Measurements from ENCODE around the gene ATG10. TPM values are rescaled to one million over a fixed set of nuclear protein-coding genes. Genes with fewer than 3 reads are reported as not detected.

Gene ATG10
- total and polyA plus RNA-seq, 8 donors: 6.4 to 15.7 (median 11.1) TPM

DNA sequence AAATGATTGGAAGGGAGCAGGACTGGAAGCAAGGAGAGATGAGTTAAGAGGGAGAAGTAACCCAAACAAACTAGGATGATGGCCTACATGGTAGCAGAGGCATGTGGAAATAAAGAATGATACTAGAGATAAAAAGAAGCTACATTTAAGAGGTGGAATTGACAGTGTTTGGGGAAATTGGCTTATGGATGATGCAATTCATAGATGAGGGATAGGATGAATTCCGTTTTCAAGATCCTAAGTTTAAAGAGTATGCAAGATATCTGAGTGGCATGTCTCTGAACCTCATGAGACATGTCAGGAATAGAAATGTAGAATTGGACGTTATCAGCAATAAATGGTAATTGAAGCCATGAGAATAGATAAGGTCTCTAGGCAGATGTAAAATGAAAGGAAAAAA lies 232.7 kb downstream of the ATG10 start:
- no peak for DNase-seq
- no peak overlapping the region for H3K4me3 ChIP-seq
- intact Hi-C loops (cut with DNase I): no loop called here
- no peaks in the 10 kb centered on the region for H3K9me3 ChIP-seq
- TF ChIP-seq, protein P1, sequence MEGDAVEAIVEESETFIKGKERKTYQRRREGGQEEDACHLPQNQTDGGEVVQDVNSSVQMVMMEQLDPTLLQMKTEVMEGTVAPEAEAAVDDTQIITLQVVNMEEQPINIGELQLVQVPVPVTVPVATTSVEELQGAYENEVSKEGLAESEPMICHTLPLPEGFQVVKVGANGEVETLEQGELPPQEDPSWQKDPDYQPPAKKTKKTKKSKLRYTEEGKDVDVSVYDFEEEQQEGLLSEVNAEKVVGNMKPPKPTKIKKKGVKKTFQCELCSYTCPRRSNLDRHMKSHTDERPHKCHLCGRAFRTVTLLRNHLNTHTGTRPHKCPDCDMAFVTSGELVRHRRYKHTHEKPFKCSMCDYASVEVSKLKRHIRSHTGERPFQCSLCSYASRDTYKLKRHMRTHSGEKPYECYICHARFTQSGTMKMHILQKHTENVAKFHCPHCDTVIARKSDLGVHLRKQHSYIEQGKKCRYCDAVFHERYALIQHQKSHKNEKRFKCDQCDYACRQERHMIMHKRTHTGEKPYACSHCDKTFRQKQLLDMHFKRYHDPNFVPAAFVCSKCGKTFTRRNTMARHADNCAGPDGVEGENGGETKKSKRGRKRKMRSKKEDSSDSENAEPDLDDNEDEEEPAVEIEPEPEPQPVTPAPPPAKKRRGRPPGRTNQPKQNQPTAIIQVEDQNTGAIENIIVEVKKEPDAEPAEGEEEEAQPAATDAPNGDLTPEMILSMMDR (IDR thresholded peaks at IDR 0.05): no peak
- H3K27ac ChIP-seq: no peak overlapping the region
- H3K36me3 ChIP-seq: no peaks in the 10 kb centered on the region
- no peaks in the 10 kb centered on the region for H3K27me3 ChIP-seq
- no peaks in the 10 kb centered on the region for H3K4me1 ChIP-seq
- ATAC-seq: no peak

DNA sequence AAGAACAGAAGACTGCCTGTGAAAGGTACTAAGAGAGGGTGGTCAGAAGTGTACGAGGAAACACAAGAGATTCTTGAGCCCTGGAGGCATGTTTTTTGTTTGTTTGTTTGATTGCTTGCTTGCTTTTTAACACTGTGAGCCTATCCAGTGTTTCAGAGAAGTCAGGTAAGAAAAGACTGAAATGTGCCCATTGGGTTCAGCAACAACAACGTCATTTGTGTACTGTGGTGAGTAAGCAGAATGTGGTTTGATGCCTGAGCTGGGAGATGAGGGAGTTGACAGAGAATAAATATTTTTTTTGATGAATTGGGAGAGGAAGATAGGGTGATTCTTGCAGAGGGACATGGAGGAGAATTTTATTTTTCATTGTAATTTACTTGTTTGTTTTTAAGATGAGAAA lies 233.2 kb downstream of the ATG10 start:
- ATAC-seq: no peak

DNA sequence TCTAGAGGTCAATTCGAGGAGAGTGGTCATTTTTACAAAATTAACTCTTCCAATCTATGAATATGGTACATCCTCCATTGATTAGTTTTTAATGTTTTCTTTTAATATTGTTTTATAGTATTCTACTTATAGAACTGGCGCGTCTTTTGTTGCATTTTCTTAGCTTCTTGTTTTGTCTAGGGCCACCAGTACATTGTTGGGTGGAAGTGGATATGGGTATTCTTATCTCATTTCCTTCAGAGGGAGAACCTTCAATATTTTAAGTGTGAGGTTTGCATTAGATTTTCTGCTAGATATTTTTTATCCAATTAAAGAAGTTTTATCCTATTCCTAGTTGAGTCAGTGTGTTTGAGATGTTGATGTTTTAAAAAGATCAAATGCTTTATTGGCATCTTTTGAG lies 236.5 kb downstream of the ATG10 start:
- intact Hi-C loops (cut with DNase I): no loop called here
- no peak for DNase-seq
- Histone ChIP-seq H3K27ac (no peak overlapping the region), H3K9me3 (no peaks in the 10 kb centered on the region), H3K27me3 (no peaks in the 10 kb centered on the region), H3K4me1 (no peaks in the 10 kb centered on the region), H3K36me3 (no peaks in the 10 kb centered on the region), H3K4me3 (no peak overlapping the region)
- TF ChIP-seq, protein P1 (IDR thresholded peaks at IDR 0.05): no peak
- no peak for ATAC-seq

More for the DNA sequence above, 233.2 kb downstream of the ATG10 start:
- Histone ChIP-seq H3K27me3 (no peaks in the 10 kb centered on the region), H3K4me3 (no peak overlapping the region), H3K4me1 (no peaks in the 10 kb centered on the region), H3K9me3 (no peaks in the 10 kb centered on the region), H3K27ac (no peak overlapping the region), H3K36me3 (no peaks in the 10 kb centered on the region)
- DNase-seq: no peak
- intact Hi-C loops (cut with DNase I): no loop called here
- TF ChIP-seq, protein P1 (IDR thresholded peaks at IDR 0.05): no peak

DNA sequence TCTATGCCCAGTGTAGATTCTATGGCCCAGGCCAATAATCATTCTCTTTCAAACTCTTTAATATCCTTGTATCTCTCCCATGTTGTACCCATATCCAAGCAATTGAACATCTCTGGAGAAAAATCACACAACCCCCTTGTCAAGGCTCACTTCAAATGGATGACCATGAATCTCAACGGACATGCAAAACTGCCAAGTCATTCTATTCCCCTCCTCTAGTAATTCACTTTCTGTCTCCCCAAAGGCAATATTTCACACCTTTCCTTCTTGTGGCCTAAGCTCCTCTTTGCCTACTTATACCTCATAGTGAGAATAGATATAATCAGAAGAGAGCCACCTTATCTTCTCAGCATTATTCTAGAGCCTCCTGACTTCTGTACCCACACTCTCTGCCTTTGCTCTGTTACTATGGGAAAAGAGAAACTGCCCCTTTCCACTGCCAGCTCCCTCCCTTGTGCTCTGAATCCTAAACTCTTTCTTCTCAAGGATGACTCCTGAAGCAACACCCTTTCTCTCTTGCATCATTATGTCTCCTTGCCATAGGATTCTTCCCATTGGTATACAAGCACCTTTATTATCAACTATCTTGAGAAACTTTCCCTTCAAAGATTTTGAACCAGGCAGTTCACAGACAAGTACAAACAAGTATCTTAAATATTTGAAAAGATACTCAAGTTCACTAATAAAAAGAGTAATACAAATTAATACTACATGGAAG lies 240.2 kb downstream of the ATG10 start:
- Histone ChIP-seq H3K4me3 (no peak overlapping the region), H3K27ac (no peak overlapping the region), H3K9me3 (no peaks in the 10 kb centered on the region), H3K27me3 (no peaks in the 10 kb centered on the region), H3K36me3 (no peaks in the 10 kb centered on the region), H3K4me1 (no peaks in the 10 kb centered on the region)
- ATAC-seq (no peak), DNase-seq (no peak)
- intact Hi-C loops (cut with DNase I): no loop called here
- TF ChIP-seq, protein P1 (IDR thresholded peaks at IDR 0.05): no peak

DNA sequence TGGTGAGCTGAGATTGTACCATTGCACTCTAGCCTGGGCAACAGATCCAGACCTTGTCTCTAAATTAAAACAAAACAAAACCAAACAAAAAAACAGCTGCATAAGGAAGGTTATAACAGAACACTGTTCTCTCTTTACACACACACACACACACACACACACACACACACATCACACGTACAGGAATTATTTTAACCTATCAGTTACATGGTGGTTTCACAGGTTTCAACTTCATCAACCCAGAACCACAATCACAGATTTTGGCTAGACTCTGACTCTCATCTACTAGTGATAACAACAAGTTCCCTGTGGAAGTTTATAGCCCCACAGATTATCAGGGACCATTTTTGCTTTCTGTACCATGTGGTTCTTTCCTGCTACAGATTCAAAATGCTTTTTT lies 246.1 kb downstream of the ATG10 start:
- ATAC-seq: no peak
- intact Hi-C loops (cut with DNase I): no loop called here

More for the DNA sequence above, 246.1 kb downstream of the ATG10 start:
- DNase-seq: no peak
- Histone ChIP-seq H3K27ac (no peak overlapping the region), H3K9me3 (no peaks in the 10 kb centered on the region), H3K27me3 (no peaks in the 10 kb centered on the region), H3K4me1 (no peaks in the 10 kb centered on the region), H3K36me3 (no peaks in the 10 kb centered on the region), H3K4me3 (no peak overlapping the region)
- TF ChIP-seq, protein P1 (IDR thresholded peaks at IDR 0.05): no peak

All from left lung (tissue), 10 donors.